Measurements from ENCODE around the gene PRDX2. TPM values are rescaled to one million over a fixed set of nuclear protein-coding genes. Genes with fewer than 3 reads are reported as not detected.
"Not testable (repeated sequence)": the region's sequence is repeated elsewhere in the genome, so short reads cannot be mapped to it uniquely, and the experiment has no call there.

PRDX2 gene
- 74.0 TPM for total RNA-seq
- polyA plus RNA-seq = 100 to 1,000 TPM; 326 to 380 (median 341) TPM

- Mint-ChIP-seq H3K4me1 (peaks cover 10 to 37% (median 17%) of the 10 kb centered on the region in 4 donors), H3K9me3 (no peaks in the 10 kb centered on the region), H3K27me3 (peaks cover 4% of the 10 kb centered on the region), H3K27ac (peak within 1 kb of the TSS; percentile 48 to 81 (median 78)), H3K4me3 (peak within 1 kb of the TSS; percentile 88 to 94 (median 92)), H3K36me3 (peaks cover 3% of the 10 kb centered on the region)
- Histone ChIP-seq H3K4me3 (ENCODE audit: low read depth, low read length) (peak within 1 kb of the TSS; percentile 73), H3K36me3 (ENCODE audit: control insufficient read depth, insufficient read depth, low read length) (no peaks in the 10 kb centered on the region), H3K27me3 (ENCODE audit: control insufficient read depth, insufficient read depth, low read length) (no peaks in the 10 kb centered on the region), H3K27ac (ENCODE audit: insufficient read depth, low read length, poor library complexity, severe bottlenecking) (peak within 1 kb of the TSS; percentile 49), H3K4me1 (ENCODE audit: control insufficient read depth, insufficient read depth, low read length, poor library complexity, severe bottlenecking) (peaks cover 31% of the 10 kb centered on the region), H3K9me3 (ENCODE audit: control insufficient read depth in 2 of 2, low read length in 2 of 2) (no peaks in the 10 kb centered on the region)
- DNase-seq (peak; percentile 61 to 92 (median 78)), ATAC-seq (ENCODE audit: low read depth in 2 of 2) (peak; percentile 76)
These were observed at the start of gene PRDX2, which contains the start of gene THSD8 for GRCh38 chr19:12801466-12802266. Gene PRDX2, minus strand, starts transcription at chr19:12801800. Its CDS starts 539 bp downstream, at chr19:12801261. Gene THSD8, plus strand, starts transcription at chr19:12802069. Its CDS starts 3 bp downstream, at chr19:12802072.

- ATAC-seq (ENCODE audit: low read depth in 2 of 2) (peak; percentile 90 to 93), DNase-seq (peak; percentile 67 to 72 (median 71))
- no peaks in the 10 kb centered on the region for H3K9me3 ChIP-seq (ENCODE audit: control insufficient read depth in 2 of 2, low read length in 2 of 2)
- Mint-ChIP-seq H3K9me3 (peaks cover 0 to 2% (median 0%) of the 10 kb centered on the region in 7 donors), H3K27me3 (peaks cover 36% of the 10 kb centered on the region), H3K4me1 (peaks cover 0 to 10% (median 0%) of the 10 kb centered on the region in 4 donors), H3K4me3 (peak overlapping the region in 1 of 4 donors; percentile 26), H3K27ac (peak overlapping the region in 1 of 3 donors; percentile 38), H3K36me3 (no peaks in the 10 kb centered on the region)
- H3K36me3 ChIP-seq (ENCODE audit: control insufficient read depth, insufficient read depth, low read length) = no peaks in the 10 kb centered on the region
- no peak overlapping the region for H3K27ac ChIP-seq (ENCODE audit: insufficient read depth, low read length, poor library complexity, severe bottlenecking)
- peaks cover 10% of the 10 kb centered on the region for H3K27me3 ChIP-seq (ENCODE audit: control insufficient read depth, insufficient read depth, low read length)
- H3K4me3 ChIP-seq (ENCODE audit: low read depth, low read length) = no peak overlapping the region
- peaks cover 9% of the 10 kb centered on the region for H3K4me1 ChIP-seq (ENCODE audit: control insufficient read depth, insufficient read depth, low read length, poor library complexity, severe bottlenecking)
These were observed 45.8 kb upstream of the PRDX2 start for GRCh38 chr19:12847159-12848139.

- H3K27me3 Mint-ChIP-seq = peaks cover 43% of the 10 kb centered on the region
These were observed 45.0 kb upstream of the PRDX2 start for GRCh38 chr19:12846613-12847012.

GRCh38 chr19:12843999-12844732 is 42.6 kb upstream of the PRDX2 start:
- Mint-ChIP-seq H3K36me3 (no peaks in the 10 kb centered on the region), H3K4me3 (no peak overlapping the region), H3K4me1 (peaks cover 0 to 36% (median 15%) of the 10 kb centered on the region in 4 donors), H3K9me3 (peaks cover 0 to 4% (median 0%) of the 10 kb centered on the region in 7 donors), H3K27ac (no peak overlapping the region), H3K27me3 (peaks cover 61% of the 10 kb centered on the region)
- DNase-seq = no peak
- no peak overlapping the region for H3K4me3 ChIP-seq (ENCODE audit: low read depth, low read length)
- no peak for ATAC-seq (ENCODE audit: low read depth in 2 of 2)
- H3K27ac ChIP-seq (ENCODE audit: insufficient read depth, low read length, poor library complexity, severe bottlenecking) = no peak overlapping the region
- no peaks in the 10 kb centered on the region for H3K9me3 ChIP-seq (ENCODE audit: control insufficient read depth in 2 of 2, low read length in 2 of 2)
- H3K4me1 ChIP-seq (ENCODE audit: control insufficient read depth, insufficient read depth, low read length, poor library complexity, severe bottlenecking) = peaks cover 25% of the 10 kb centered on the region
- H3K36me3 ChIP-seq (ENCODE audit: control insufficient read depth, insufficient read depth, low read length) = no peaks in the 10 kb centered on the region
- peaks cover 23% of the 10 kb centered on the region for H3K27me3 ChIP-seq (ENCODE audit: control insufficient read depth, insufficient read depth, low read length)

More at GRCh38 chr19:12846613-12847012, 45.0 kb upstream of the PRDX2 start:
- peaks cover 14% of the 10 kb centered on the region for H3K27me3 ChIP-seq (ENCODE audit: control insufficient read depth, insufficient read depth, low read length)
- not testable (repeated sequence) for ATAC-seq (ENCODE audit: low read depth in 2 of 2); H3K4me3 ChIP-seq (ENCODE audit: low read depth, low read length); H3K9me3 ChIP-seq (ENCODE audit: control insufficient read depth in 2 of 2, low read length in 2 of 2); DNase-seq; H3K27ac ChIP-seq (ENCODE audit: insufficient read depth, low read length, poor library complexity, severe bottlenecking); H3K9me3 Mint-ChIP-seq; H3K4me3 Mint-ChIP-seq; H3K36me3 Mint-ChIP-seq; H3K36me3 ChIP-seq (ENCODE audit: control insufficient read depth, insufficient read depth, low read length); H3K27ac Mint-ChIP-seq; H3K4me1 ChIP-seq (ENCODE audit: control insufficient read depth, insufficient read depth, low read length, poor library complexity, severe bottlenecking)
- peaks cover 0 to 14% (median 3%) of the 10 kb centered on the region in 4 donors for H3K4me1 Mint-ChIP-seq

- Mint-ChIP-seq H3K4me3 (no peak overlapping the region), H3K4me1 (peaks cover 0 to 41% (median 18%) of the 10 kb centered on the region in 4 donors), H3K27me3 (peaks cover 68% of the 10 kb centered on the region), H3K36me3 (no peaks in the 10 kb centered on the region), H3K27ac (no peak overlapping the region), H3K9me3 (peaks cover 0 to 4% (median 0%) of the 10 kb centered on the region in 7 donors)
- H3K36me3 ChIP-seq (ENCODE audit: control insufficient read depth, insufficient read depth, low read length) = no peaks in the 10 kb centered on the region
- H3K4me1 ChIP-seq (ENCODE audit: control insufficient read depth, insufficient read depth, low read length, poor library complexity, severe bottlenecking) = peaks cover 33% of the 10 kb centered on the region
- H3K27me3 ChIP-seq (ENCODE audit: control insufficient read depth, insufficient read depth, low read length) = peaks cover 24% of the 10 kb centered on the region
- ATAC-seq (ENCODE audit: low read depth in 2 of 2) = no peak
- no peak overlapping the region for H3K4me3 ChIP-seq (ENCODE audit: low read depth, low read length)
- H3K9me3 ChIP-seq (ENCODE audit: control insufficient read depth in 2 of 2, low read length in 2 of 2) = no peaks in the 10 kb centered on the region
- H3K27ac ChIP-seq (ENCODE audit: insufficient read depth, low read length, poor library complexity, severe bottlenecking) = no peak overlapping the region
- DNase-seq = no peak
These were observed 41.7 kb upstream of the PRDX2 start for GRCh38 chr19:12843328-12843727.

- Mint-ChIP-seq H3K27ac (no peak overlapping the region), H3K36me3 (no peaks in the 10 kb centered on the region), H3K4me3 (no peak overlapping the region), H3K9me3 (peaks cover 0 to 6% (median 0%) of the 10 kb centered on the region in 7 donors), H3K4me1 (peaks cover 0 to 40% (median 20%) of the 10 kb centered on the region in 4 donors), H3K27me3 (peaks cover 69% of the 10 kb centered on the region)
- no peaks in the 10 kb centered on the region for H3K36me3 ChIP-seq (ENCODE audit: control insufficient read depth, insufficient read depth, low read length)
- H3K9me3 ChIP-seq (ENCODE audit: control insufficient read depth in 2 of 2, low read length in 2 of 2) = no peaks in the 10 kb centered on the region
- no peak overlapping the region for H3K27ac ChIP-seq (ENCODE audit: insufficient read depth, low read length, poor library complexity, severe bottlenecking)
- H3K27me3 ChIP-seq (ENCODE audit: control insufficient read depth, insufficient read depth, low read length) = peaks cover 26% of the 10 kb centered on the region
- no peak for DNase-seq
- H3K4me3 ChIP-seq (ENCODE audit: low read depth, low read length) = no peak overlapping the region
- H3K4me1 ChIP-seq (ENCODE audit: control insufficient read depth, insufficient read depth, low read length, poor library complexity, severe bottlenecking) = peaks cover 34% of the 10 kb centered on the region
- no peak for ATAC-seq (ENCODE audit: low read depth in 2 of 2)
These were observed 40.9 kb upstream of the PRDX2 start for GRCh38 chr19:12842511-12842910.

GRCh38 chr19:12841094-12841493 is 39.5 kb upstream of the PRDX2 start:
- H3K27ac Mint-ChIP-seq = no peak overlapping the region
- peaks cover 79% of the 10 kb centered on the region for H3K27me3 Mint-ChIP-seq
- Histone ChIP-seq H3K27ac (ENCODE audit: insufficient read depth, low read length, poor library complexity, severe bottlenecking) (no peak overlapping the region), H3K27me3 (ENCODE audit: control insufficient read depth, insufficient read depth, low read length) (peaks cover 30% of the 10 kb centered on the region), H3K36me3 (ENCODE audit: control insufficient read depth, insufficient read depth, low read length) (no peaks in the 10 kb centered on the region), H3K4me1 (ENCODE audit: control insufficient read depth, insufficient read depth, low read length, poor library complexity, severe bottlenecking) (peaks cover 30% of the 10 kb centered on the region), H3K4me3 (ENCODE audit: low read depth, low read length) (no peak overlapping the region), H3K9me3 (ENCODE audit: control insufficient read depth in 2 of 2, low read length in 2 of 2) (no peaks in the 10 kb centered on the region)
- peaks cover 0 to 42% (median 22%) of the 10 kb centered on the region in 4 donors for H3K4me1 Mint-ChIP-seq
- H3K36me3 Mint-ChIP-seq = no peaks in the 10 kb centered on the region
- ATAC-seq (ENCODE audit: low read depth in 2 of 2) (no peak), DNase-seq (no peak)
- peak overlapping the region in 2 of 4 donors; percentile 32 to 56 for H3K4me3 Mint-ChIP-seq
- H3K9me3 Mint-ChIP-seq = peaks cover 0 to 9% (median 0%) of the 10 kb centered on the region in 7 donors
